ENCODE measurements around the gene GNLY.

DNA sequence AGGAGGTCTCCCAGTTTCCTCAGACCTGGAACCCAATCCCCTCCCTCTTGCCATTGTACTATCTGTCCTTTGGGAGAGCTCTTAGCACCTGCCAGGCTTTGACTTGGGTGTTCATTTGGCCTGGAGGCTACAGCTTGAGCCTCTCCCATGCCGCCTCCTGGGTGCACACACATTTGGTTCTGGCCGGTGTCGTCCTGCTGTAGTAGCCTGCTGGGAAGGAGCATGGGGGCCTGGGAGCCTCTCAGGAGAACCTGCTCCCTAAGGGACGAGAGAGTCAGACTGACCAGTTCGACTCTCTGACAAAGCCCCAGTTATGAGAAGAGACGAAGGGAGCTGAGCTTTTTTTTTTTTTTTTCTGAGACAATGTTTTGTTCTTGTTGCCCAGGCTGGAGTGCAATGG, 18.7 kb upstream of the GNLY start:
- TF ChIP-seq PBX3 (IDR thresholded peaks at IDR 0.05), result no peak
- no peak for TF ChIP-seq CTCF (IDR thresholded peaks at IDR 0.05)
- no peak for TF ChIP-seq RCOR1 (IDR thresholded peaks at IDR 0.05; ENCODE audit: low read length)
- no peak for TF ChIP-seq REST (IDR thresholded peaks at IDR 0.05; ENCODE audit: low read depth, low read length)
- TF ChIP-seq EP300 (IDR thresholded peaks at IDR 0.05; ENCODE audit: borderline replicate concordance in 1 of 2, low read depth in 1 of 2, low read length in 1 of 2), result no peak
- TF ChIP-seq EZH2phosphoT487 (IDR thresholded peaks at IDR 0.05; ENCODE audit: borderline replicate concordance, low read depth), result no peak
- TF ChIP-seq POLR2AphosphoS5 (IDR thresholded peaks at IDR 0.05; ENCODE audit: low read depth, low read length), result no peak
- TF ChIP-seq, protein P1, sequence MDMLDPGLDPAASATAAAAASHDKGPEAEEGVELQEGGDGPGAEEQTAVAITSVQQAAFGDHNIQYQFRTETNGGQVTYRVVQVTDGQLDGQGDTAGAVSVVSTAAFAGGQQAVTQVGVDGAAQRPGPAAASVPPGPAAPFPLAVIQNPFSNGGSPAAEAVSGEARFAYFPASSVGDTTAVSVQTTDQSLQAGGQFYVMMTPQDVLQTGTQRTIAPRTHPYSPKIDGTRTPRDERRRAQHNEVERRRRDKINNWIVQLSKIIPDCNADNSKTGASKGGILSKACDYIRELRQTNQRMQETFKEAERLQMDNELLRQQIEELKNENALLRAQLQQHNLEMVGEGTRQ (IDR thresholded peaks at IDR 0.05; ENCODE audit: borderline replicate concordance, low read depth, low read length), result no peak
- TF ChIP-seq, protein P2, sequence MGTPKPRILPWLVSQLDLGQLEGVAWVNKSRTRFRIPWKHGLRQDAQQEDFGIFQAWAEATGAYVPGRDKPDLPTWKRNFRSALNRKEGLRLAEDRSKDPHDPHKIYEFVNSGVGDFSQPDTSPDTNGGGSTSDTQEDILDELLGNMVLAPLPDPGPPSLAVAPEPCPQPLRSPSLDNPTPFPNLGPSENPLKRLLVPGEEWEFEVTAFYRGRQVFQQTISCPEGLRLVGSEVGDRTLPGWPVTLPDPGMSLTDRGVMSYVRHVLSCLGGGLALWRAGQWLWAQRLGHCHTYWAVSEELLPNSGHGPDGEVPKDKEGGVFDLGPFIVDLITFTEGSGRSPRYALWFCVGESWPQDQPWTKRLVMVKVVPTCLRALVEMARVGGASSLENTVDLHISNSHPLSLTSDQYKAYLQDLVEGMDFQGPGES (IDR thresholded peaks at IDR 0.05; ENCODE audit: low read depth, low read length), result no peak
